KMS-11 (cell line): Measurements from ENCODE around the gene KCNIP1.

Experiments
- H2AFZ ChIP-seq: fragments of 200-600 bp; sonication (generic); 2 replicates; pipeline ENCODE4 v1.6.1; 2016; ENCODE audit warnings: antibody characterized with exemption, mixed run types, low read depth
- H3K27ac ChIP-seq: fragments of 200-600 bp; sonication (generic); 2 replicates; pipeline ENCODE4 v1.6.1; 2016; ENCODE audit warnings: mild to moderate bottlenecking, mixed run types
- H3K27me3 ChIP-seq: fragments of 200-600 bp; sonication (generic); 2 replicates; pipeline ENCODE4 v1.6.1; 2017; ENCODE audit warnings: mild to moderate bottlenecking, low read depth, mixed run types, moderate library complexity; ENCODE audit not compliant: insufficient read depth
- H3K36me3 ChIP-seq: fragments of 200-600 bp; sonication (generic); 2 replicates; pipeline ENCODE4 v1.6.1; 2017; ENCODE audit warnings: mild to moderate bottlenecking, mixed run types; ENCODE audit not compliant: insufficient read depth
- H3K4me1 ChIP-seq: fragments of 200-600 bp; sonication (generic); 2 replicates; pipeline ENCODE4 v1.6.1; 2016; ENCODE audit warnings: mild to moderate bottlenecking, low read depth, mixed run types; ENCODE audit not compliant: poor library complexity, severe bottlenecking
- H3K4me2 ChIP-seq: fragments of 200-600 bp; sonication (generic); 2 replicates; pipeline ENCODE4 v1.7.0; 2016; ENCODE audit warnings: mild to moderate bottlenecking, mixed run types
- H3K4me3 ChIP-seq: fragments of 200-600 bp; sonication (generic); IDR thresholded peaks from 2 replicates; pipeline ENCODE4 v1.6.1; 2017; ENCODE audit warnings: low read depth, low read length, mixed read lengths; ENCODE audit not compliant: insufficient read depth
- H3K79me2 ChIP-seq: fragments of 200-600 bp; sonication (generic); 2 replicates; pipeline ENCODE4 v1.6.1; 2016; ENCODE audit warnings: low read depth, mixed run types; ENCODE audit not compliant: insufficient read depth
- H3K9ac ChIP-seq: fragments of 200-600 bp; sonication (generic); 2 replicates; pipeline ENCODE4 v1.6.1; 2016; ENCODE audit warnings: mild to moderate bottlenecking, mixed run types
- H4K20me1 ChIP-seq: fragments of 200-600 bp; sonication (generic); 2 replicates; pipeline ENCODE4 v1.6.1; 2016; ENCODE audit warnings: mild to moderate bottlenecking, mixed run types; ENCODE audit not compliant: insufficient read depth
- CTCF ChIP-seq: fragments of 200-600 bp; sonication (generic); conservative IDR thresholded peaks from 2 replicates; pipeline ENCODE4 v1.6.1; 2017; ENCODE audit warnings: low read depth, mild to moderate bottlenecking, antibody characterized with exemption, low read length, moderate library complexity, mixed read lengths

KCNIP1 gene

GRCh38 chr5:170537451-170538095 is 33.8 kb downstream of the KCNIP1 start:
- no peak overlapping the region for H3K4me3 ChIP-seq
- no peak overlapping the region for H3K9ac ChIP-seq
- H3K27ac ChIP-seq = no peak overlapping the region
- no peaks in the 10 kb centered on the region for H4K20me1 ChIP-seq
- H3K4me1 ChIP-seq = no peaks in the 10 kb centered on the region
- no peak overlapping the region for H3K4me2 ChIP-seq
- no peak for TF ChIP-seq CTCF
- no peaks in the 10 kb centered on the region for H3K79me2 ChIP-seq
- H2AFZ ChIP-seq = no peak overlapping the region
- H3K27me3 ChIP-seq = no peaks in the 10 kb centered on the region
- H3K36me3 ChIP-seq = no peaks in the 10 kb centered on the region

- no peaks in the 10 kb centered on the region for H3K36me3 ChIP-seq
- no peaks in the 10 kb centered on the region for H3K27me3 ChIP-seq
- H3K79me2 ChIP-seq = no peaks in the 10 kb centered on the region
- H4K20me1 ChIP-seq = no peaks in the 10 kb centered on the region
- H3K4me1 ChIP-seq = no peaks in the 10 kb centered on the region
- no peak overlapping the region for H3K4me2 ChIP-seq
- no peak overlapping the region for H3K4me3 ChIP-seq
- H3K9ac ChIP-seq = no peak overlapping the region
- no peak for TF ChIP-seq CTCF
- no peak overlapping the region for H2AFZ ChIP-seq
- no peak overlapping the region for H3K27ac ChIP-seq
Observed at GRCh38 chr5:170538096-170538465, 34.3 kb downstream of the KCNIP1 start.

GRCh38 chr5:170538696-170539586 is 35.1 kb downstream of the KCNIP1 start:
- Histone ChIP-seq H3K4me2 (no peak overlapping the region), H4K20me1 (no peaks in the 10 kb centered on the region)

GRCh38 chr5:170540271-170540670 is 36.5 kb downstream of the KCNIP1 start:
- Histone ChIP-seq H3K4me2 (no peak overlapping the region), H3K27me3 (no peaks in the 10 kb centered on the region), H3K27ac (no peak overlapping the region), H3K9ac (no peak overlapping the region), H4K20me1 (no peaks in the 10 kb centered on the region), H3K79me2 (no peaks in the 10 kb centered on the region), H2AFZ (no peak overlapping the region), H3K4me3 (no peak overlapping the region), H3K4me1 (no peaks in the 10 kb centered on the region), H3K36me3 (no peaks in the 10 kb centered on the region)
- no peak for TF ChIP-seq CTCF

More at GRCh38 chr5:170538696-170539586, 35.1 kb downstream of the KCNIP1 start:
- no peaks in the 10 kb centered on the region for H3K27me3 ChIP-seq
- no peak for TF ChIP-seq CTCF
- H3K4me1 ChIP-seq = no peaks in the 10 kb centered on the region
- H2AFZ ChIP-seq = no peak overlapping the region
- H3K9ac ChIP-seq = no peak overlapping the region
- no peak overlapping the region for H3K27ac ChIP-seq
- no peak overlapping the region for H3K4me3 ChIP-seq
- no peaks in the 10 kb centered on the region for H3K36me3 ChIP-seq
- H3K79me2 ChIP-seq = no peaks in the 10 kb centered on the region
